GM21528 (cell line): ENCODE data around the gene GCNT3.

Experiments used
- ATAC-seq: cut with Tn5 transposase; IDR thresholded peaks from one replicate; pipeline ENCODE4 v1.9.1; 2021; ENCODE audit warnings: mild to moderate bottlenecking, moderate library complexity; ENCODE audit not compliant: unreplicated experiment, low FRiP score

GCNT3 gene, protein sequence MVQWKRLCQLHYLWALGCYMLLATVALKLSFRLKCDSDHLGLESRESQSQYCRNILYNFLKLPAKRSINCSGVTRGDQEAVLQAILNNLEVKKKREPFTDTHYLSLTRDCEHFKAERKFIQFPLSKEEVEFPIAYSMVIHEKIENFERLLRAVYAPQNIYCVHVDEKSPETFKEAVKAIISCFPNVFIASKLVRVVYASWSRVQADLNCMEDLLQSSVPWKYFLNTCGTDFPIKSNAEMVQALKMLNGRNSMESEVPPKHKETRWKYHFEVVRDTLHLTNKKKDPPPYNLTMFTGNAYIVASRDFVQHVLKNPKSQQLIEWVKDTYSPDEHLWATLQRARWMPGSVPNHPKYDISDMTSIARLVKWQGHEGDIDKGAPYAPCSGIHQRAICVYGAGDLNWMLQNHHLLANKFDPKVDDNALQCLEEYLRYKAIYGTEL

DNA sequence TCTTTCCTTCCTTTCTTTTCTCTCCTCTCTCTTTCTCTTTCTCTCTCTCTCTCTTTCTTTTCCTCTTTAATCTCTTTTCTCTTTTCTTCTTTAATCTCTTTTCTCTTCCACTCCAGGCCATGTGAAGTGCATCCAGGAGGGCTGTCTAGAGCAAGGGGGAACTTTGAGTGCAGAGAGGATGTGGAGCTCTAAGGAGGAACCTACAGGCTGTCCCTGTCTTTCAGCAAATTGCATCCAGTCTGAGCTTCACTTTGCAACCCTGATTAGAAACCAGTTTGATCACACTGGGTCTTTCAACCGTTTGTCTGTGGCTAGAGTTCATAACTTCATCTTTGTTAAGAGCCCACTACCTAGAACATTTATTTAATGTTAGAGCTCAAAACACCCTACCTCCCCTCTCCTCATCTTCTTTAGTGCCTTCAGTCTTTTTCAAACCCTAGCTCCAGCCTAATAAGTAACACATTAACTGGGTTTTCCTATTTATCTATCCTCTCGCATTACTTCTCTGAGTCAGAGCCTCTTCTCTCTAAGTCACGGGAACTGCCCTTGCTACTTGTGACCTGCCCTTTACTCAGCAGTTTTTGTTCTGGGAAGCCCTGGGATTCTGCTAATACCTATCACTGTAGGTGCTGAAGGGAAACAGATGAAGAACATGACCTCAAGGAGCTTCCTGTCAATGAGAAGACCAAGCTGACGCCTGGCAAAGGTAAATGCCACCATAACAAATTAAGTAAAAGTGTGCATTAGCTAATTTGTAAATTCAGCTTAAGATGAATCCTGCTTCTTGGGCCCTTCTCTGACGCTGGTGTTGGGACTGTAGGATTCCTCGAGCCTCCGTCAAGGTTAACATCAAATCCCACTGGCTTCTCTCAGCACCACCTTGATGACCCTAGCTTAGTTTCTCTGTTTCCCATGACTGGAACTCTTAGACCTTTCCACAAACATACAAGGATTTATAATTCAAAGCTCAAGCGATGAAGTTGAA, at the start of gene GCNT3:
TSS of gene GCNT3 (plus strand) at position 508 of the 985 bp plus-strand sequence. CDS start 6,456 bp downstream, outside the sequence.
- ATAC-seq: no peak

DNA sequence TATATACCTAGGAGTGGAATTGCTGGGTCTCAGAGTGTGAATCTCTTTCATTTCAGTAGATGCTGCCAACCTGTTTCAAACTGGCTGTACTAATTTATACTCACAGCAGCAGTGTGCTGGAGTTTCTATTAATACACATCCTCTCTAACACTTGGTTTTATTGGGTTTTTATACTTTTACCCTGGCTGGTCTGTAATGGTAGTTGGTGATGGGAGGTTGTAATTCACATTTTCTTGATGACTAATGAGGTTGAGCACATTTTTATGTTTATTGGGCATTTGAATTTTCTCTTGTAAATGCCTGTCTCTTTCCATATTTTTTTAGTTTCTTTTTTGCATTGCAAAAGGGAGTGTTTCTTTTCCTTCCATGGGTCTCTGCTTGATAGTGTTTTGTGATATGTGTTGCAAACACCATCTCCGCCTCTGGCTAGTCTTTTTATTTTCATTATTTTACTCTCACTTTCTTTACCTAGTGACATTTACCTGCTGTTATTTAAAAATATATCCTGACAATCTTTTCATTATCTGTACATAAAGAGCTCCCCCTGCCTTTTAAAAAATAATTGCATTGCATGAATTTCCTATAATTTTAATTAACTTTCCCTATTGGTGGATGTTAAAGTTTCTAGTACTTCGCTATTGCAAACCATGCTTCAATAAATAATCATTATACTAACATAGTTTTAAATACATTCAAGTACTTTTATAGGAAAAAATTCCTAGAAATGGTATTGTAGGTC, 49.0 kb upstream of the GCNT3 start:
- ATAC-seq: no peak

DNA sequence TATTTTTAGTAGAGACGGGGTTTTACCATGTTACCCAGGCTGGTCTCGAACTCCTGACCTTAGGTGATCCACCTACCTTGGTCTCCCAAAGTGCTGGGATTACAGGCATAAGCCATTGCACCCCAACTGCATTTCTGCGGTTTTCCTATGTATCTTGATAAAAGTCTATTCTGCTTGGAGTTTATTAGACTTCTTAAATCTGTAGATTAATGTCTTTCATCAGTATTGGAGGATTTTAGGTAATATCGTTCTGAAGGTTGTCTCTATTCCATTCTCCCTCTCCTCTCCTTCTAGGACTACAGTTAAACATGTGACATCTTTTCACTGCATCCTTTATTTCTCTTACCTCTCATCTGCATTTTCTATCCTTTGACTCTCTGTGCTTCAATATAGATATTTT, 46.3 kb upstream of the GCNT3 start:
- ATAC-seq: no peak

DNA sequence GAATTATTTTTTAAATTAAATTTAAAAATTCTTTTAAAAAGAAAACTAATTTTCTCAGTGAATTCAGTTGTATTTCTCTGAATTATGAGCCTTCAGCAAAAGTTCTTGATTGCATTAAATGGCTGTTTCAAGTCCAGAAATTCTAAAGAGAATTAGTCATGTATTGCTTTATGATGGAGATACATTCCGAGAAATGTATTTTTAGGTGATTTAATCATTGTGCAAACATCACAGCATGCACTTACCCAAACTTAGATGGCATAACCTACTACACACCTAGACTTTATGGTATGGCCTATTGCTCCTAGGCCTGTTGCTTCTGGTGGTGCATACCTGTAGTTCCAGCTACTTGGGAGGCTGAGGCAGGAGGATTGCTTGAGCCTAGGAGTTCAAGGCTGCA, 44.3 kb upstream of the GCNT3 start:
- no peak for ATAC-seq

DNA sequence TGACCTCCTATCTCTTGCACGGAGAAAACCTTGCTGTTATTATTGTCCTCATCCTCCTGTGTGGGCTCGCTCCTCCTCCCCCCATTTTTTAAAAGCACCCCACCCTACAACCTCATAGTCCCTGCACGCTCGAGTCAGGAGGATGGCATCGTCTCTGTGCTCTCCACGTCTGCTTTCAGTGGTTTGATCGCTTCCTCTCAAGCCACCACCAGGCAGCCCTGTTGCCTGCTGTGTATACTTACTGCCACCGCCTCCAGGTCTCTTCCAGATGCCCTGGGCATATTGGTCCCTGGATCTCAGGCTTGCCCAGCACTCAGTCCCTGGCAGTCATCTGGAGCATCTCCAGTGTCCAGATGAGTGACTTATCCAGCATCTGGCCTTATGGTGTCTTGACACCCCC, 42.1 kb upstream of the GCNT3 start:
- no peak for ATAC-seq

DNA sequence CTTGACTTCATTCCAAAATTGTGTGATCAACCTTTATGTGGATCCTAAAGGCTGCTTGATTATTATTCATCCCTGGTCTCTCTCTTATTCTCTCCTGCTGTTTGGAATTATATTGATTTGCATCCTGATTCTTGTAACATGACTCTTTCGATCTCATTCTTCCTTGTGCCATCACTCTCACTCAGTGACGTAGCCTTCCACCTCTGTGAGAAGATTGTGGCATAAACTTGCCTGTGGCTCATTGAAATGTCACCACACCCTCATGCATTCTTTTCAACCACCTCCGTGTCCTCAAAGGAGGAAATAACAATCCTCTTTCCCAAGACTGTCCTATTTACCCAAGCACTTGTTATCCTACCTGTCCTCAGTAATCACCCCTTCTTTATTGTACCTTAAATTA, 41.3 kb upstream of the GCNT3 start:
- no peak for ATAC-seq

DNA sequence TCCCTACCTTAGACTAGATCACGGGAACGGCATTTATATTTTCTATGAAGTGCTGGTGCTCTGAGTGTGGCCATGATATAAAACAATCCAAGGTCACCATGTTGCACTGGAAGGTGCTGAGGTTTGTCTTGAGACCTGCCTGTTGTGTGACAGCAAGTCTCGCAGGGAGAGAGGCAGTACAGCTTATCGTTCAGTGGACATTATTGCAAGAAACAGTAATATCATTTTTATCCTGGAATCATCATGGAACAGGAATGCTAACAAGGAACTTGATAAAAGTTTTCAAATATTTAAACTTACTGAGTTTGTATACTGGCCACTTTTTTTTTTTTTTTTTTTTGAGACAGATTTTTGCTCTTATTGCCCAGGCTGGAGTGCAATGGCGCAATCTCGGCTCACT, 40.0 kb upstream of the GCNT3 start:
- ATAC-seq: no peak

DNA sequence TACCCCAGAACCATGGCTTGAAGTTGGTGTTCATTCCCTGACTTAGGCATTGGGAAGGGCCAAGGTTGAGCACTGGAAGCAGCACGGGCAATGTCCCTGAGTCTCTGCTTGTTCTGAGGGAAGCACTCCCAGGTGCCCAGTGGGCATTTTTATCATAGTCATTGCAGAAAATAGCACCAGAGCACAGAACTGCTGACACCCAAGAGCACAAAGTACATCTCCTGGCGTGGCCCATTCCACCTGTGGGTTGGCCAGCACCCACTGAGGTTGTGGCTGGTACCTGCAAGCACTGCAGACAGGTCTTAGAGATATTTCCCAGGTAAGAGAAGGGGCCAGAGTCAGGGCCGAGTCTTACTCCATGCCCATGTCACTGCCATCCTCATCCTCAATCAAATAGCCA, 28.5 kb upstream of the GCNT3 start:
- ATAC-seq: no peak

DNA sequence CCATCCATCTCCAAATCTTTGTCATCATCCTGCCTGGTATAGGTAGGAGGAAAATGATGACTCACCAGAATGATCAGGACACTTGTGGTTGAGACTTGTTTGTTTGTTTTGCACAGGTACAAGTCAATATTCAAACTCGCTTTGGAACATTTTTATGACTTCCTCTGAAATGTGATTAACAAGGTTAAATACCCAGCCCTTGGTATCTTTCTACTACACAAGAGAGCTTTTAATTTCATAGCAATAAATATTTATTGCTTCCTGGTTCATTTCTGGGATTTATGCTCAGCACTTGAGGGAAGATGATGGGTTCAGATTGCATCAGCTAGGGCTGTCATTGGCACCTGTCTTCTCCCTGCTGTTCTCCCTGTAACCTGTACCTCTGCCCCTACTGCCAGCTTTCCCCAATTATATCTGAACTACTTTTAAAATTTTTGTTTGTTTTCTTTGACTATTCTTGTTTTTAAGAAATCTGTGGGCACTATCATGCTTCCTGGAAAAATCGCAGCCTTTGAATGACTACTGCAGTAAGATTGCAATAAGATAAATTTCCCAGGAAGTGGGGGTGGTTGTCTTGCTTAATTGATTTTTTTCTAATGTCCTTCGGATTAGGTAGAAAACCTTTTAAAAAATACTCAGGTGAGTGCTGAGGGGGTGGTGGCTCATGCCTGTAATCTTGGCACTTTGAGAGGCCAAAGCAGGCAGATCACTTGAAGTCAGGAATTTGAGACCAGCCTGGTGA, 24.3 kb upstream of the GCNT3 start:
- no peak for ATAC-seq

DNA sequence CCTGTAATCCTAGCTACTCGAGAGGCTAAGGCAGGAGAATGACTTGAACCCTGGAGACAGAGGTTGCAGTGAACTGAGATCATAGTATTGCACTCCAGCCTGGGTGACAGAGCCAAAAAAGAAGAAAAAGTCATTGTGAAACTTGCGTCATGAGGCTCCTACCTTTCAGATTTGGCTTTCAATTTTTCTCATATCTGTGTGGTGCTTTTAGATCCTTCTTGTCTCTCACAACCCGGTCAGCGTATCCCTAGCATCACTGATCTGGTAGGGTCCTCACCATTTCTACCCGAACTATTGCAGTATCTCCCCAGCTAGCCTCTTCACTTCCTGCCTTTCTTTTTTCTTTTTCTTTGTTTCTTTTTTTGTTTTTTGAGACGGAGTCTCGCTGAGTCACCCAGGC, 21.6 kb upstream of the GCNT3 start:
- no peak for ATAC-seq

DNA sequence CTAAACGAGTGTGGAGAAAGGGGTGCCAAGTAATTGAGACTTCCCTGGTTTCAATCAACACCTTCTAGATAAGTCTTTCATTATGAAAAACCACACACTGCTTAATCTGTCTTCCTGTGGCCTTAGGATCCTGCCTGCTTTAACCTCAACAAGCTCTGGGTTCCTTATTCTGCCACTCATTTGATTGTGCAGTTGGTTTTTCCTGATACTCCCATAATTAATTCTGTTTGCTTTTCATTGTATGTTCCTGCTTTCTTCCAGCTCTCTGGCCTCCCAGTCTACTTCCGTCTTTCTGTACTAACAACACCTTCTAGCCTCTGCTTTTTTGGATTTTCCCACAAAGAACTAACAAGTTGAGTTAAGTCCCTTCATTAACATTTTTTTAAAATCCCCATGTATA, 20.2 kb upstream of the GCNT3 start:
- ATAC-seq: no peak

DNA sequence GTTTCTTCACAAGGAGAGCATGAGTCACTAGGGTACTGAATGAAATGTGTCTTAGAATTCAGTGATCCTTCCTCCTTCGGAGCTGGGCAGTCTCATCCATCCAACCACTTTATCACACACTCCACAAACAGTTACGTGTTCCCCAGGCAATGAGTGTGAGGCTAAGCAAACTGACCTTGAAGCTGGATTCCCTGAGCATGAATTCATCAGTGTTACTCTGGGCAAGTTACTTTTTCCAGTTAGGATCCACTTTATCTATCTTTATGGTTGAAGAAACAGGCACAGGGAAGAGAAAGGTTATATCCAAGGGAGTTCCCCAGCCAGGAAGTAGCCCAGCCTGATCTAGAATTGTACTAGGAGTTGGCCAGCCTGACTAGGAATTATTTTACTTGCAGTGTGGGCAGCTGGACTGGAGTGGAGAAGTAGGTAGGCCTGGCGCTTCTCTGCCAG, 17.1 kb upstream of the GCNT3 start:
- ATAC-seq: no peak

DNA sequence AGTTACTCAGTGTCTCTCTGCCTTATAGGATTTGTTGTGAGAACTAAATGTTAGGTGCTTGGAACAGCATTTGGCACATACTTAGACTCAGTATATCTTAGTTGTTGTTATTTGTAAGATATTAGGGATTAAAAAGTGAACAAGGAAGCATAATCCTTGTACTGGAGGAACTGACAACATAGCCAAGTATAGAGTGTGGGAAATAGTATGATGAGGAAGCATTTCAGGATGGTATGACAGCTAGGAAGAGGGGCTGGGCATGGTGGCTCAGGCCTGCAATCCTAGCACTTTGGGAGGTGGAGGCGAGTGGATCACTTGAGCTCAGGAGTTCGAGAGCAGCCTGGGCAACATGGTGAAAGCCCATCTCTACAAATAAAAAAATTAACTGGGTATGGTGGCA, 16.6 kb upstream of the GCNT3 start:
- ATAC-seq: no peak

DNA sequence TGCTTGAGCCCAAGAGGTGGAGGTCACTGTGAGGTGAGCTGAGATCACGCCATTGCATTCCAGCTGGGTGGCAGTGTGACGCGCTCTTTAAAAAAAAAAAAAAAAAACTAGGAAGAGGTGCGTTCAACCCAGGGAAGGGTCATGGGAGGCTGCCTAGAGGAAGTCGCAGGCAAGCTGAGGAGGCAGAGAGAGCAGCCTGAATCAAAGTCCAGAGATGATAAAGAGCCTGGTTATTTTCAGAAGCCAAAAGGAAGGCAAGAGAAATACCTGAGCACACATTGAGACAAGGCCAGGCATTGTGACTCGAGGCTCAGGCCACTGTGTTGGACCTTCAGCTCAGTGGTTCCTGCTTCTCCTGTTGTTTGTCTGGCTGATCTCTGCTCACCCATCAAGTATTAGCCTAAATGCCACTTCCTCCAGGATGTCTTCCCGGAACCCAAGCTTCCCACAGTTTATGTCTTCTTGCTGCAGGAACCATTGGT, 16.1 kb upstream of the GCNT3 start:
- no peak for ATAC-seq

DNA sequence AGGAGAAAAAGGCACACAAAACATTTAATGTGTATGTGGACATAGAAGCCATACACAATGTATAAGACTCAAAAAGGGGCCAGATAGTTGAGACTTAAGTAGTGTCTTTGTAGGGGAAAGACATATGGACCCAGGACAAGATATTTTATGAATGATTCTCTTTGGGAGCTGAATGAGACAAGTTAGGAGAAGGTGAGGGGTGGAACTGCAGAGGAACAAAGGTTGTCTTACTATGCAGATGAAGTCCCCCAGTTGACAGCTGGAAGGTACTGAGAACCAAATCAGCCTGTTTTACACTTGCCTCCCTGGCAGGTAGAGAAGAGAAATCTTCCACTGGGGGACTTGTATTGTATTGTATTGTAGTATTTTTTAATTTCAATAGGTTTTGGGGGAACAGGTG, 14.9 kb upstream of the GCNT3 start:
- ATAC-seq: no peak

DNA sequence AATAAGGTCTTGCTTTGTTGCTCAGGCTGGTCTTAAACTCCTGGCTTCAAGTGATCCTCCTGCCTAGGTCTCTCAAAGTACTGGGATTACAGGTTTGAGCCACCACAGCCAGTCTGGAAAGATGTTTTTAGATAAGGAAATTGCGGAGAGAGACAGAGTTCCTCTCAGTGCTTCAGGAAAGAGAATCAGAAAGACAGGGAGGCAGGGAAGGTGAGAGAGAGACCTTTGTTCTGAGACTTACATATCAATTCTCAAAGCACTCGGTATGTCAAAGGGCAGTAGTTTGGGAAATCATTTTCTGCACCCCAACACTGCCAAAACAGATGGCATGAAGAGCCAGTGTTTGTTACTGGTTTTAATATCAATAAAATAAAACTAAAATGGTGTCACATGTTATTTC, 13.1 kb upstream of the GCNT3 start:
- no peak for ATAC-seq

DNA sequence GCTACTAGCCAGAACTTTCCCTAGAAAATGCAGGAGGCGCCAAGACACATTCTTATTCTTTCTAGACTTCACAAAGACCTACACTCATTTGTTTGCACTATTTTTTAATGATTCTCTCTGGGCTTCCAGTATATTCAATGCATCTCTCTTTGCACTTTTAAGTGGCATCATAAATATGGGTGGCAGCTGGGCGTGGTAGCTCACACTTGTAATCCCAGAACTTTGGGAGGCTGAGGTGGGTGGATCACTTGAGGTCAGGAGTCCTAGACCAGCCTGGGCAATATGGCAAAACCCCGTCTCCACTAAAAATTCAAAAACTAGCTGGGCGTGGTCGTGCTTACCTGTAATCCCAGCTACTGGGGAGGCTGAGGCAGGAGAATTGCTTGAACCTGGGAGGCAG, 5.6 kb upstream of the GCNT3 start:
- ATAC-seq: no peak

DNA sequence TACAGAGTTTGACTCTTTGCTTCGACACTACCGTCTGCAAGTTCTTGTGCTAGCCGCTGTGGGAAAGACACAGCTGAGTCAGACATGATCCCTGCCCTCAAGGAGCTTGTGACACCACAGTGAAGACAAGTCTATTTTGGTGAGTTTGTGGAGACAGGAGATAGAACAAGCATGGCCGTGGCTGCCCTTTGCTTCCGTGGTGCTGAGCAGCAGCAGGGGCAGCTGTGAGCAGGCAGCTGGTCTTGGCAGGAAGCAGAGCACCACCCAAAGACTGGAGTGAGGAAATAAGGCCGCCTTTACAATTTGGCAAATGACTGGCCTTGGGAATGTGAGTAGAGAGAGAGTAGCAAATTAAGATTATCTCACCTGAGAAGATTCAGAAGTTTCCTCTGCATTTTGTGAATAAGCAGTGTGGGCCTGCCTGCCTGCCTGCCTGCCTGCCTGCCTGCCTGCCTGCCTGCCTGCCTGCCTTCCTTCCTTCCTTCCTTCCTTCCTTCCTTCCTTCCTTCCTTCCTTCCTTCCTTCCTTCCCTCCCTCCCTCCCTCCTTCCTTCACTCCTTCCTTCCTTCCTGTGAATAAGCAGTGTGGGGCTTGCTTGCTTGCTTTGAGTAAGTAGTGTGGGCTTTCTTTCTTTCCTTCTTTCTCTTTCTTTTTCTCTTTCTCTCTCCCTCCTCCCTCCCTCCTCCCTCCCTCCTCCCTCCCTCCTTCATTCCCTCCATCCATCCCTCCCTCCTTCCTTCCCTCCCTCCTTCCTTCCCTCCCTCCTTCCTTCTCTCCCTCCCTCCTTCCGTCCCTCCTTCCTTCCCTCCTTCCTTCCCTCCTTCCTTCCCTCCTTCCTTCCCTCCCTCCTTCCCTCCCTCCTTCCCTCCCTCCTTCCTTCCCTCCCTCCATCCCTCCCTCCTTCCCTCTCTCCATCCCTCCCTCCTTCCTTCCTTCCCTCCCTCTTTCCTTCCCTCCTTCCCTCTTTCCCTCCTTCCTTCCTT, 1.6 kb upstream of the GCNT3 start:
- ATAC-seq: no peak

DNA sequence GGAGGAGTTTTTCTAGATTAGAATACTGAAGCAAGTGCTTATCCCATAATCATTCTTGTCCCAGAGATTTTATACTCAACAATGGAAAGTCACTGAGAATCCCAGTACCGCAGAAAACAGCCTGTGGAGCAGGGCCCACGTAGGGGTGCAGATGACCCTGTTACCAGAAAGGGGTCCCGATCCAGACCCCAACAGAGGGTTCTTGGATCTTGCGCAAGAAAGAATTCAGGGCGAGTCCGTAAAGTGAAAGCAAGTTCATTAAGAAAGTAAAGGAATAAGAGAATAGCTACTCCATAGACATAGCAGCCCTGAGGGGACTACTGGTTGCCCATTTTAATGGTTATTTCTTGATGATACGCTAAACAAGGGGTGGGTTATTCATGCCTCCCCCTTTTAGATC, 2.6 kb downstream of the GCNT3 start:
- ATAC-seq: no peak
